DMS 273 (cell line): ENCODE results near the gene TPO.
"Not testable (repeated sequence)": the region's sequence is repeated elsewhere in the genome, so short reads cannot be mapped to it uniquely, and the experiment has no call there.

ENCODE experiments used
- DNase-seq: peaks from one replicate; lab custom pipeline; 2025; ENCODE audit not compliant: unreplicated experiment; lab: John Stamatoyannopoulos, UW

TPO gene

GRCh38 chr2:1482253-1482675, 69.0 kb downstream of the TPO start:
- no peak for DNase-seq

GRCh38 chr2:1482981-1483380, 69.7 kb downstream of the TPO start:
- DNase-seq, result no peak

GRCh38 chr2:1483551-1483950, 70.3 kb downstream of the TPO start:
- DNase-seq, result no peak

GRCh38 chr2:1484131-1484884, 71.0 kb downstream of the TPO start:
- no peak for DNase-seq

GRCh38 chr2:1486670-1487069, 73.4 kb downstream of the TPO start:
- DNase-seq, result no peak

GRCh38 chr2:1487758-1488157, 74.5 kb downstream of the TPO start:
- DNase-seq, result no peak

- DNase-seq, result no peak
Measured at GRCh38 chr2:1488181-1488671, 75.0 kb downstream of the TPO start.

GRCh38 chr2:1488851-1489250, 75.6 kb downstream of the TPO start:
- DNase-seq, result no peak

GRCh38 chr2:1489486-1489885, 76.2 kb downstream of the TPO start:
- no peak for DNase-seq

- DNase-seq, result not testable (repeated sequence)
Measured at GRCh38 chr2:1490381-1490780, 77.1 kb downstream of the TPO start.

- DNase-seq, result no peak
Measured at GRCh38 chr2:1491751-1492150, 78.5 kb downstream of the TPO start.

- not testable (repeated sequence) for DNase-seq
Measured at GRCh38 chr2:1492231-1492630, 79.0 kb downstream of the TPO start.

GRCh38 chr2:1492711-1493430, 79.6 kb downstream of the TPO start:
- no peak for DNase-seq

GRCh38 chr2:1493431-1494126, 80.3 kb downstream of the TPO start:
- DNase-seq, result no peak

- DNase-seq, result no peak
Measured at GRCh38 chr2:1494257-1494656, 81.0 kb downstream of the TPO start.

GRCh38 chr2:1494906-1495305, 81.6 kb downstream of the TPO start:
- DNase-seq, result no peak

- DNase-seq, result no peak
Measured at GRCh38 chr2:1495676-1496358, 82.6 kb downstream of the TPO start.

GRCh38 chr2:1496359-1496821, 83.1 kb downstream of the TPO start:
- DNase-seq, result no peak

GRCh38 chr2:1497122-1497611, 83.9 kb downstream of the TPO start:
- DNase-seq, result no peak

- DNase-seq, result no peak
Measured at GRCh38 chr2:1498176-1498575, 84.9 kb downstream of the TPO start.
